ENCODE data around the gene CELF4.

CELF4 gene

DNA sequence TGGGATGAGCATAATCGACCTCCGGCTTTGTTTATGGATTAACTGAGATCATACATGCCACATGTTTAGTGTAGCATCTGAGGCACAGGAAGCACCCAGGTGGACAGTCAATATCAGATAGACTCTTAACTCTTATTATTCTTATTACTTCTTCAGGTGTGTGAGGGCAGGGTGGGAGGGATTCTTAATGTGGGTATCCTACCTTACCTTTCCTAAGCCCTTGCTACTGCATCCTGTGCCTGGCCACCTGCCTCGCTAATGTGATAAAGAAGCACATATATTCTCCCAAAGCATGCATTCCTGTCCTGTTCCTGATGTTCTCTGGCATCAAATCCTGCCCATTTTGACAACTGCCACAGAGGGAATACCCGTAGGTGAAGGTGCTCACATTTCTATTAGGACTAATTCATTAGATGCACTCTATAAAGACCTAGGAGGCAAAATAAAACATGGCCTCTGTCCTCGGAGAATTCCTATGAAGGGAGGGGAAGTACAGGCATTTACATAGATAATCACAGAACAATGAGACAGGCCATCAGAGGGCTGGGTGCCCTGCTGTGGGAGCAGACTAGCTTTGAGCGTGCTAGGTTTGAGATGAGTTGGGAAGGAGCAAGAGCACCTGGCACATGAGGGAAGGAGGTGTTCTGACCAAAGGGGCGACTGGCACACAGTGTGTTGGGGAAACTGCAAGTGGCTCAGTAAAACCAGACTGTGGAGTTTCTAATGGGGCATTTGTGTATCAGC, 19.5 kb upstream of the CELF4 start:
- DNase-seq (ENCODE audit: low read depth), result no peak
- no peak overlapping the region for H3K4me3 ChIP-seq (ENCODE audit: low read depth, low read length)
- TF ChIP-seq, protein P1, sequence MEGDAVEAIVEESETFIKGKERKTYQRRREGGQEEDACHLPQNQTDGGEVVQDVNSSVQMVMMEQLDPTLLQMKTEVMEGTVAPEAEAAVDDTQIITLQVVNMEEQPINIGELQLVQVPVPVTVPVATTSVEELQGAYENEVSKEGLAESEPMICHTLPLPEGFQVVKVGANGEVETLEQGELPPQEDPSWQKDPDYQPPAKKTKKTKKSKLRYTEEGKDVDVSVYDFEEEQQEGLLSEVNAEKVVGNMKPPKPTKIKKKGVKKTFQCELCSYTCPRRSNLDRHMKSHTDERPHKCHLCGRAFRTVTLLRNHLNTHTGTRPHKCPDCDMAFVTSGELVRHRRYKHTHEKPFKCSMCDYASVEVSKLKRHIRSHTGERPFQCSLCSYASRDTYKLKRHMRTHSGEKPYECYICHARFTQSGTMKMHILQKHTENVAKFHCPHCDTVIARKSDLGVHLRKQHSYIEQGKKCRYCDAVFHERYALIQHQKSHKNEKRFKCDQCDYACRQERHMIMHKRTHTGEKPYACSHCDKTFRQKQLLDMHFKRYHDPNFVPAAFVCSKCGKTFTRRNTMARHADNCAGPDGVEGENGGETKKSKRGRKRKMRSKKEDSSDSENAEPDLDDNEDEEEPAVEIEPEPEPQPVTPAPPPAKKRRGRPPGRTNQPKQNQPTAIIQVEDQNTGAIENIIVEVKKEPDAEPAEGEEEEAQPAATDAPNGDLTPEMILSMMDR (IDR thresholded peaks at IDR 0.05; ENCODE audit: low read depth, low read length, missing control alignments), result no peak

DNA sequence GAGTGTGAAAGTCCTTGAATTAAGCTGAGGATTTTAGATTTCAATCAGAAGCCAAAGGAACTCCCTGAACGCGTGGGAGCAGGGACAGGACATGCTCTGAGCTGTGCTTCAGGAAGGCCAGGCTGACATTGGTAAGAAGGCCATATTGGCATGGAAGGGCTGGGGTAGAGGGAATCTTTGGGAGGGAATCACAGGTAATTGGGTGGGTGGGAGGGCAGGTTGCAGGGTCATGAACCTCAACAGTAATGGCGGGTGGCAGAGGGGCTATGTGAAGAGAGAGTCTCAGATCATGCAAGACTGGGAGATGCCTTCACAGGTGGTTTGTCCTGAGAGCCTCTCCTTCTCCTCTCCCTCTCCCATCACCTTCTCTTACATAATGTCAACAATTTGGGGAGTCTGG, 18.6 kb upstream of the CELF4 start:
- no peak overlapping the region for H3K4me3 ChIP-seq (ENCODE audit: low read depth, low read length)
- TF ChIP-seq, protein P1 (IDR thresholded peaks at IDR 0.05; ENCODE audit: low read depth, low read length, missing control alignments), result no peak

DNA sequence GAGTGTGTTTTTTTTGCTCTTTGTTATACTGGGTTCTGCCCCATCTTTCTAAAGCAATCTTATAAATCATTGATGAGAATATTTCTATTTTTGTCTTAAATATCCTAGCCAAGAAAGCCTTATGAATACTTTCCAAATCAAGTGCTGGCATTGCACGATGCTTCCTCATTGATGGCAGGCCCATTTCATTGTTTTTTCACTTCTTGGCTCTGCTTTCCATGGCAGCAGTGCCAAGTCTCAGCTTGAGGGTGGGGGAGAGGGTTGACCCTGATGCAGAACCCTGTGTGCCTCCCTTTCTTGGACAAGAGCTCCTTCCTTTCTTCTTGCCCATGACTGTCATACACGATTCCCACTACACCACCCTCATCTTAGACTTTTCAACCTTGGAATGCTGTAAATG, 16.7 kb upstream of the CELF4 start:
- TF ChIP-seq, protein P1 (IDR thresholded peaks at IDR 0.05; ENCODE audit: low read depth, low read length, missing control alignments), result no peak
- no peak for DNase-seq (ENCODE audit: low read depth)
- H3K4me3 ChIP-seq (ENCODE audit: low read depth, low read length), result no peak overlapping the region

More for the DNA sequence above, 18.6 kb upstream of the CELF4 start:
- no peak for DNase-seq (ENCODE audit: low read depth)

DNA sequence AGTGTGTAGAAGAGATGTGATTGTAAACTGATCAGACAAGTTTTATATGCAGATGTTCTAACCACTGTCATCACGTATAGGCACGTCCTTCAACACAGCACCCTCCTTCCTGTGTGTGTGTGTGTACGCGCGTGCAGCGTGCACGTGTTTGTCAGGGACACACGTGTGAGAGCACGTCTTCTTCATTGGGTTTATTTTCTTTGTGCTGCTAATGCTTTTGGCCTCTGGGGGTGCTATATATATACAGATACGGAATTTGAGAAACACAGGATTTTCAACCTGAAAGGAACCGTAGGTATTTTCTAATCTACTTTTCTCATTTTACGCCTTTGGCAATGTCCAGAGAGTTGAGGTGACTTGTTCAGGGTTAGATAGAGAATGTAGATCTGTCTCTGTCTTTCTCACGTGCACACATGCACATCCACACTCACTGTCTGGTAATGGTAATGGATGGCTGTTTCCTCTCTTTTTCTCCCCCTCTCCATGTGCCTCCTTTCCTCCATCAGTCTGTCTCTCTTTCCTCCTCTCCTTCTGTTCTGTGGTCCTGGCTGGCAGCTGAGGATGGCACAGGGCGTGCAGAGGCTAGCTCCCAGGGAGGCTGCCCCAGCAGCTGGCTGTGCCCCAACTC, 13.4 kb upstream of the CELF4 start:
- no peak overlapping the region for H3K4me3 ChIP-seq (ENCODE audit: low read depth, low read length)
- no peak for DNase-seq (ENCODE audit: low read depth)
- TF ChIP-seq, protein P1 (IDR thresholded peaks at IDR 0.05; ENCODE audit: low read depth, low read length, missing control alignments), result no peak

DNA sequence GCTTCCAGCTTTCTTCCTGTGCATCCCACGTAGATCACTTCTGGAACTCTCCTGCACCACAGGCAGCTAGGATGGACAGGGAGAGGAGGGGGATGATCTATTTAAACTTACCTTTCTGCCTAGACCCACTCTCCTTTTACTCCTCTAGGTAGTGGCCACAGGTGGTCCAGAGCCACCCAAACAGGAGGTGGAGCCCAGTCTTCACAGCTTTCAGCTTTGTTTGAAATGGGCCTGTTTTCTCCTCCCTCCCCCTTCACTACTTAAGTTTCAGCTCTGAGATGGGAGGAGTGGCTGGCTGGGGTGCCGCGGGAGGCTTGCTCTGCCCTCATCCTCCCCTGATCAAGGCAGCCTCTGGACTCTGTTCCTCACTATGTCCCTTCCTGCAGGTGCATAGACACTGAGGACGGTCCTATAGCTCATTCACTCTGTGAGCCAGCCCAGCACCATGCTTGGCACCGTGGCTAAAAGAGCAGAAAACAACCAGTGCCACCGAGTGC, 12.6 kb upstream of the CELF4 start:
- TF ChIP-seq, protein P1 (IDR thresholded peaks at IDR 0.05; ENCODE audit: low read depth, low read length, missing control alignments), result no peak
- DNase-seq (ENCODE audit: low read depth), result no peak
- no peak overlapping the region for H3K4me3 ChIP-seq (ENCODE audit: low read depth, low read length)

DNA sequence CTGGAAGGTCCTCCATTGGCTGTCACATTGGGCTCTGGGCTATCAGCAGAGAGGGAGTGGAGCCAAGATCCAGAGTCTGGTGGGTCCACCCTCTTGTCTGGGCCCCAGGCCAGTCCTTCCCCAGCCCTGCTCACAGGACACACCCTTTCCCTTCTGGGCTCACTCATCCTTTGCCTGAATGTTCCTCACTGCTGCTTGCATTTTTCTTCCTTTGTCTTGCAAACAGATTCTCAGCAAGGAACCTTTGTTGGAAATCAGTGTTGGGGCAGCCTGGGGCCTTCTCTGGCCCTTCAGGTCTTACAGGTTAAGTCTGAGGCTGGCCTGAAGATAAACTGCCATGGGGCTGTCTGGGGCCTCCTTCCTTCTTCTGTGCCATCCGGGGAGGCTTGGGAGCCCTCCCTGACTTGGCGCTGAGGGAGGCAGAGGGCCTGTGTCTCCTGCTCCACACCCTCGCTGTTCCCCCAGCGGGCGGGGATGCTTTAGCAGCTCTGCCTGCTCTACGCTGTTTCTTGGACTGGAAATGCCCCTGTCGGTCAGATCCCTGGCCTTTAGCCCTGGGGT, 11.5 kb upstream of the CELF4 start:
- no peak overlapping the region for H3K4me3 ChIP-seq (ENCODE audit: low read depth, low read length)
- DNase-seq (ENCODE audit: low read depth), result no peak
- TF ChIP-seq, protein P1 (IDR thresholded peaks at IDR 0.05; ENCODE audit: low read depth, low read length, missing control alignments), result no peak

All from GM12864 (cell line).